CD4-positive, alpha-beta T cell treated with Interleukin-4 for 4 hours (primary cell): Measurements from ENCODE around the gene POPDC2.

Source experiments
- DNase-seq: peaks from one replicate; pipeline ENCODE4 v3.0.0-alpha.2; 2020

The POPDC2 gene

DNA sequence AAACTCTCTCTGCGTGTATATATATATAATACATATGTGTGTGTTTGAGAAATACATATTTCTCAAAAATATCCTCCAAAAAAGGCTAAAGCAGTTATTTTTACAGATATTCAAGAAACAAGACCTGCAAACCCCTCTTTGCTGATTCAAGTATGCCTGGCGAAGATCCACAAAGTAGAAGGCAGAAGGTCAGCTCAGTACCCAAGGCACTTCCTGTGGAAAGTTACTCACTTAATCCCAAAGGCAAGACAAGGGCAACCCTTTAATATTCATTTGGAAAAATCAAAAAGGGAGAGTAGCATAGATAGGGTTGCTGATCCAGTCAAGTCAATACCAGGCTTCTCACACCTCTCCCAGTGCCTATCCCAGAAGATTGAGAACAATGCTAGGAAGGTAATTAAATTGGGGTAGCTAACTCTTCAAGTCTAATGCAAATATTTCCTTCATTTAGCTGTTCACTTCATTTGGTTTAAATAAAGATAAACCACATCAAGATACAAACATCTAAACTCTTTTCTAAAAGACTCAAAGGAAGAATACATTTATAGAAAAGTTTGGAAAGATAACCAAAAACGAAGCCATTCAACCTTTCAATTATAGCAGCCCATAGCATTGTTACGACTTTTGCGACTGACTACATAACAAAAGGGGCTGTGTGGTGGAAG, 9.6 kb upstream of the POPDC2 start:
- DNase-seq, result no peak

DNA sequence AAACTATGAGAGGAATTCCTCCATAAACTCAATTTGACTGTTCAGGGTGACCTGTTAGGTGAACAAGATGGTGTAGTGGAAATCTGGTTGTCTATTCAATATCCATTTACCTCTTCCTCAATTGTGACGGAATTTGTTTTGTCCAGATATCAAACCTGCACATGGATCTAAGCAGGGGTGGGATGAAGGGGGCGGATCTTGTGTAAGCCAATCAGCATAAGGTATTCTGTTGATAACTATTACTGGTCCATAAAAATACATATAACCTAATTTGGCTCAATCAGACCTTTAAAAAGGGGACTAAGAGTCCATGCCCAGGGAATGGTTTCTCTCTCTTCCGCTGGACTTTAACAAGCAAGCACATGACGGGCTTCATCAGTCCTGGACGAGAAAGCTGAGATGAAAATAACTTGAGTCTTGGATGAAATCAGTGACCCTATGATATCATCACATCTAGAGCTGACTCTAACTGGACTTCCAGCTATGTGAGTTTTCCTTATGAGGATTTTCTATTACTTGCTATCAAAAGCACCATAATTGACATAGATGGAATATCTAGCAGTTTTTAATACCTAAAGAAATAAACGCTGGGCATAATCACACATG, 5.7 kb upstream of the POPDC2 start:
- no peak for DNase-seq

- DNase-seq, result no peak
Measured at GRCh38 chr3:119664850-119665379, 4.5 kb upstream of the POPDC2 start.

- no peak for DNase-seq
Measured at GRCh38 chr3:119664370-119664769, 4.0 kb upstream of the POPDC2 start.

DNA sequence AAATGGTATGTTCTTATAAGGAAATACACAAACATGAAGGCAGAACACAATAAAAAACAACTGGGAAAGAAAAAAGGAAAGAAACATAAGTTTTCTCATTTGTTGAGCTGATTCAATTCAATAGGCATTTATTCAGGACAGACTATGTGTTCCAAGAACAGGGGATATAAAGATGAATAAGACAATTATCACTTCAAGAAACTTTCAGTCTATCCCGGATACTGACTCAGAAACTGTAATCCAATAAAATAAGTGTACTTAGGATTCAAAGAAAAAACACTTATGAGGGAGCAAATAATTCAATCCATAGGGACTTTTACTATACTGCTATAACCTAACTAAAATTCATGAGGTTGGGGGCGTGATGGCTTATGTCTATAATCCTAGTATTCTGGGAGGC, 3.5 kb upstream of the POPDC2 start:
- DNase-seq, result no peak

DNA sequence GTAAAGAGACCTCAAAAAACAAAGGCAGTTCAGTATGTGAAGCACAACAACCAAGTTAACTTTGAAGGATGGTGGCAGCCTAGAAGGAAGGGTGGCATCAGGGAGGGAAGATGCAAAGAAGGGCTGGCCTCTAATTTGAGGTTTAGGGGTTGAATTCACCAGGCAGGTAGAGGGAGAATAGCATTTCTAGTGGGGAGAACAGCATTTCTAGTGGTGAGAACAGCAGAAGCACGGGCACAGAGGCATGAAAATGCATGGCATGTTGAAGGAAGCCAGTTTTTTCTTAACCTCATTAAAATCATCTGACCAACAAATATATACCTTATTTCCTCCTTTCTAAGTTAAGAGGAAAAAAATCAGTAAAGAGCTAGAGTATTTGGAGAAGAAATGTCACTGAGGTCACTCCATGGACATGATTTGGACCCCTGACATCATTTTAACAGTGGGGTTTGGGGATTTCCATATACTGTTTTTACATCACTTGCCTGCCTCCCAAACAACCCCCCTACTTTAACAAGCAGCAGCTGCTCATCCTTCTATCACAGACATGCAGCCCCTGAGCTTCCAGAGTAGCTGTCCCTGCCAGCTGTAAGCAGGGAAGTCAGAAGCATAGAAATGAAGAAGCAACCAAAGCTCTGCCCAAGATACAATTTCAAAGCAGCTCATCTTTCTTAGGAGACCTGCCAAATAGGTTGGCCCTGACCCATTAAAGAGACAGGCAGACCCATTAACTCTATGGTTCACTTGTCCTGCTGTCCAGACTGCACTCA, 2.4 kb upstream of the POPDC2 start:
- no peak for DNase-seq

DNA sequence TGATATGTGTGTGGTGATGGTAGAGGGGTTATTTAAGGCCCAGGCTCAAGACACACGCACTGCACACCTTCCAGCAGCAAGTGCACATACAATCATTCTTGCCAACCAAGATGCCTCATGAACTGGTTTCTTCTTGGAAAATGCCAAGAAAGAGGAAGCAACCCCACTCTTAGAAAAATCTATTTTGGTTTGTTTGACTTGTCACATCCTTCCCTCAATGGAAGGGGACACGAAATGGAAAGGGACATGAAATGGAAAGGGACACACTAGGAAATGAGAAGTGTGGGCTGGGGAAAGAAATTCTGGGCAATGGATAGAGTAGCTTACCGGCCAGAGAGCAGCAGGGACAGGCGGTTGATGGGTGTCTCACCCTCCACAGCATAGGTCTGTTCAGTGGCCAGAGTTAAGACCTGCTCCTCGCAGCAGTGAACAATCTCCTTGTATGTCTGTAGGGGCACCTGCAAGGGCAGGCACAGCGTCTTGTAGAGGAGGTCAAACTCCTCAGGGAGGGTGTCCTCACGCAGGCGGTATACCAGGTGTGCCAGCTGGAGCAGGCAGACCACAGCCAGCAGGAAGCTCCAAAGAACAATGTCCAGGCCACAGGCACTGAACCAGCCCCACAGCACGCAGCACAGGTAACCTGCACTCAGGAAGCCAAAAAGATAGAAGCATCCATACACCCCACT, 640 bp downstream of the POPDC2 start:
- DNase-seq, result no peak

- no peak for DNase-seq
Measured at GRCh38 chr3:119658994-119659393, 1.4 kb downstream of the POPDC2 start.

GRCh38 chr3:119657887-119658702, 2.3 kb downstream of the POPDC2 start:
- DNase-seq, result no peak

DNA sequence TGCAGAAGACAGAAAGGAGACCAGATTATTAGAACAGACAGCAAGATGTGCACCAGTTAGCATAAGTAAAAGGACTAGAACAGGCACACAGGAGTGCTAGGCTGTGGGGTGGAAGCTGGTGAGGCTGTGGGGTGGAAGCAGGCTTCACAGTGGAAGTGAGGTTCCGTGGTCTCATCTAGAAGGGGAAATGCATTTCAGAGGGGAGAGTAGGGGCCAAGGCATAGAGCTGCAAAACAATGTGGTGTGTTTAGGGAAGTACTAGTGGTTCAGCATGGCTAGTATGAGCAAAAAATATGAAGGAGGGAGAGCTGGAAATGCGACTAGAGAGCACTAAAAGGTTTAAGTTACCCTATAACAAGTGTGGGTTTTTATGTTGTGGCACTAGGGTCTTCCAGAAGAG, 6.5 kb downstream of the POPDC2 start:
- no peak for DNase-seq

- no peak for DNase-seq
Measured at GRCh38 chr3:119652306-119653033, 7.9 kb downstream of the POPDC2 start.

GRCh38 chr3:119649761-119650160, 10.6 kb downstream of the POPDC2 start:
- no peak for DNase-seq

DNA sequence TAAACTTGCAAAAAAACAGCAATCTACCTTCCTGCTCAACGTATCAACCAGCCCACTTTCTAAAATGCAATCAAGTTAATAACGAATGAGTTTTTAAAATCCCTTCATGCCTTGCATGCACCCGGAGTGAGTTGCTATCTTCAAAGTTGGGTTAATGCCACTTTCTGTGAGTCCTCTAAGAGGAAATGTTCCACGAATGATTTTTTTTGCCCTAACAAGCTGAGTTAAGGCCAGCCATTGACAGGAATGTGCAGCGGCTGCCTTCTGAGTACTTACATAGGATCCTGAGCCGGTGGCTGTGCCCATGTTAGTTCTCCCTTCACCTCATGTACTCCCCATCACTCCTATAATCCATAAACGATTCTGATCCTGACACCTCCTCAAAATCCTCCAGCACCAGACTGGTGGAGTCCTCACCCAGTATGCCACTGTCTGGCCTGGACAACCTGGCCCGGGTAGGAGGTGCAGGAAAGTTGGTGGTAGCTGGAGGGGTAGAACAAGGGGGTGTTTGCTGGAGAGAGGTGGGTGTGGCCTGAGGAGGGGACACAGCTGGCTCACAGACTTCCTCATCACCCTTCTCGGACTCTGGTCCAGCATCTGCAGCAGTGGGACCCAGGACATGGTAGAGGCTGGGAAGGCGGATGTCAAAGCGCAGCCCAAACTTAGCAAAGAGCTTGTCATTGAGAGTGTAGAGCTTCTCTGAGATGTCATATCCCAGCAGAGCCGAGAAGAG, 12.4 kb downstream of the POPDC2 start:
- DNase-seq, result no peak

- DNase-seq, result no peak
Measured at GRCh38 chr3:119647171-119647570, 13.2 kb downstream of the POPDC2 start.

GRCh38 chr3:119645813-119646212, 14.6 kb downstream of the POPDC2 start:
- DNase-seq, result no peak

GRCh38 chr3:119644481-119644880, 15.9 kb downstream of the POPDC2 start:
- DNase-seq, result no peak

- no peak for DNase-seq
Measured at GRCh38 chr3:119643528-119643927, 16.9 kb downstream of the POPDC2 start.

DNA sequence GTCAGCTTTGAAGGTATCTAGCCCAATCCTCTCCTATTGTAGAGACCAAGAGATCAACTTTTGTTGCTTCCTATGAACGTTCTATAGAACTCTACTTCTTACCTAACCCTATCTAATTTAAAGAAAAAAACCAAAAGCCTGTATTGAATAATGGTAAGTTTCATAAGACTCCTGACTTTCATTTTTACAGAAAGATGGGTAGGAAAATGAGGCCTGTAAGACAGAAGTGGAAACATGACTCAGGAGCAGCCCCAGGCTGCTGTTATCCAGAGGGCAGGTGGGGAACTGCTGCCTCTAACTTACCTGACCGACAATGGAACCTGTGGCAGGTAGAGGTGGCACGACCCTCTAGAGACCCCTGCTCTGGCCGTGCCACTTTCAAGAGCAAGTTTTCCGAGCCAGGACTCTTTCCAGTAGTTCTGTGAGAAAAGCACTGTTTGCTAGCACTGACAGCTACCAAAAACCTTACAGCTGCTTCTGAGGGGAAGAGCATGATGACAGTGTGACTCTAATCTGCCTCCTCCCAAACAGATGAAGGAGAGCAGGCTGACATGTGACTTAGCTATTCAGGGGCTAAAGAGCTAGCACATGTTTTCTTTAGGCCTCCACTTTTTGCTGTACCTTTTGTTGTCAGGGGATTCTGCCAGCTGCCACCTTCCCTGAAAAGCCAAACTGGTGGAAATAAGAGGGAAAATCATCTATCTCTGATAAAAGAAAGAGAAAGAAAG, 17.5 kb downstream of the POPDC2 start:
- DNase-seq, result no peak

- DNase-seq, result no peak
Measured at GRCh38 chr3:119641416-119641815, 19.0 kb downstream of the POPDC2 start.
